Suprapubic skin (tissue), 4 donors: ENCODE data around the gene PBLD. TPM values are rescaled to one million over a fixed set of nuclear protein-coding genes. Genes with fewer than 3 reads are reported as not detected.
"Not testable (repeated sequence)": the region's sequence is repeated elsewhere in the genome, so short reads cannot be mapped to it uniquely, and the experiment has no call there.

Experiments used
- DNase-seq, 2 donors: peaks; one replicate each; pipeline ENCODE4 v3.0.0-alpha.2; 2019; ENCODE audit warnings: low spot score in 2 of 2
- H3K27ac ChIP-seq: fragments of 200-600 bp; sonication (generic); one replicate; pipeline ENCODE4 v1.5.1; 2019
- H3K27me3 ChIP-seq: fragments of 200-600 bp; sonication (generic); one replicate; pipeline ENCODE4 v1.5.1; 2019
- H3K36me3 ChIP-seq: fragments of 200-600 bp; sonication (generic); one replicate; pipeline ENCODE4 v1.5.1; 2019
- H3K4me1 ChIP-seq: fragments of 200-600 bp; sonication (generic); one replicate; pipeline ENCODE4 v1.5.1; 2019
- H3K4me3 ChIP-seq: fragments of 200-600 bp; sonication (generic); one replicate; pipeline ENCODE4 v1.5.1; 2019; ENCODE audit warnings: mild to moderate bottlenecking
- H3K9me3 ChIP-seq: fragments of 200-600 bp; sonication (generic); one replicate; pipeline ENCODE4 v1.5.1; 2019
- CTCF ChIP-seq, 2 donors: fragments of 200-600 bp in 1 of 2; fragments of 450-650 bp in 1 of 2; sonication (generic) in 1 of 2; IDR thresholded peaks; one replicate each; pipeline ENCODE4 v1.5.1; 2016 to 2019; ENCODE audit warnings: antibody characterized with exemption in 2 of 2, mild to moderate bottlenecking in 1 of 2, moderate library complexity in 1 of 2
- EP300 ChIP-seq: sonication (generic); formaldehyde crosslinking; IDR thresholded peaks from one replicate; pipeline ENCODE4 v1.6.1; 2017; ENCODE audit warnings: antibody characterized with exemption
- POLR2A ChIP-seq, 2 donors: fragments of 450-650 bp; IDR thresholded peaks; one replicate each; pipeline ENCODE4 v1.6.1; 2017; ENCODE audit warnings: antibody characterized with exemption in 2 of 2, mild to moderate bottlenecking in 2 of 2, moderate library complexity in 2 of 2
- POLR2AphosphoS5 ChIP-seq, 3 donors: sonication (generic); formaldehyde crosslinking; IDR thresholded peaks; one replicate each; pipeline ENCODE4 v1.6.1; 2017; ENCODE audit warnings: antibody characterized with exemption in 3 of 3
- WGBS: methylation state at CpG from one replicate; pipeline ENCODE4 v1.1.5; 2018; 5-methylcytosine and 5-hydroxymethylcytosine counted together
- total RNA-seq, 4 donors: library from RNA; depleted of rRNA; stranded (reverse); fragments of >200 nt; gene quantifications; one replicate each; pipeline ENCODE4 v1.1.0, GENCODE V29; 2016

PBLD gene
- total RNA-seq, 4 donors from 2014 or later: 1.4 to 4.0 (median 2.8) TPM

DNA sequence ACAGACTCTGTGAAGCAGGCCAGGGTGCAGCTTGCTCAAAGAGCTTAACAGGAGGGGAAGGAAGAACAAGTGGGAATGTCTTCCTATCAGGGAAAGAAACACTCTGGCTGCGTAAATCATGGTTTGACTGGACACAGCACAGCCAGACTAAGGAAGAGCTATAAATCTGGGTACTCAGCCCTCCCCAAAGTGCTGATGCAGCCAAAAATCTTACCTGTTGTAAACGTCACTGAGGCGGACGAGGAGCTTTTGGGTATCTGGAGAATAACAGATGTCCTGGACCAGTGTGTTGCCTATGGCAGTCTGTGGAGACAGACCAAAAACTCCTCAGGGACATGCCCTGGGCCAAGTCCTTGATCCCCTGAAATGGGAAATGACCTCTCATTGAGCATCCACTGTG, 44.0 kb downstream of the PBLD start:
- no peak overlapping the region for H3K27ac ChIP-seq
- no peaks in the 10 kb centered on the region for H3K9me3 ChIP-seq
- H3K36me3 ChIP-seq: no peaks in the 10 kb centered on the region
- H3K4me1 ChIP-seq: no peaks in the 10 kb centered on the region
- DNase-seq: no peak
- TF ChIP-seq EP300 (no peak), POLR2AphosphoS5 (IDR thresholded peaks at IDR 0.05) (no peak), CTCF (IDR thresholded peaks at IDR 0.05) (no peak), POLR2A (IDR thresholded peaks at IDR 0.05) (no peak)
- H3K4me3 ChIP-seq: no peak overlapping the region
- no peaks in the 10 kb centered on the region for H3K27me3 ChIP-seq
- 89% methylated on average over 4 of the region's 4 CpGs for WGBS

DNA sequence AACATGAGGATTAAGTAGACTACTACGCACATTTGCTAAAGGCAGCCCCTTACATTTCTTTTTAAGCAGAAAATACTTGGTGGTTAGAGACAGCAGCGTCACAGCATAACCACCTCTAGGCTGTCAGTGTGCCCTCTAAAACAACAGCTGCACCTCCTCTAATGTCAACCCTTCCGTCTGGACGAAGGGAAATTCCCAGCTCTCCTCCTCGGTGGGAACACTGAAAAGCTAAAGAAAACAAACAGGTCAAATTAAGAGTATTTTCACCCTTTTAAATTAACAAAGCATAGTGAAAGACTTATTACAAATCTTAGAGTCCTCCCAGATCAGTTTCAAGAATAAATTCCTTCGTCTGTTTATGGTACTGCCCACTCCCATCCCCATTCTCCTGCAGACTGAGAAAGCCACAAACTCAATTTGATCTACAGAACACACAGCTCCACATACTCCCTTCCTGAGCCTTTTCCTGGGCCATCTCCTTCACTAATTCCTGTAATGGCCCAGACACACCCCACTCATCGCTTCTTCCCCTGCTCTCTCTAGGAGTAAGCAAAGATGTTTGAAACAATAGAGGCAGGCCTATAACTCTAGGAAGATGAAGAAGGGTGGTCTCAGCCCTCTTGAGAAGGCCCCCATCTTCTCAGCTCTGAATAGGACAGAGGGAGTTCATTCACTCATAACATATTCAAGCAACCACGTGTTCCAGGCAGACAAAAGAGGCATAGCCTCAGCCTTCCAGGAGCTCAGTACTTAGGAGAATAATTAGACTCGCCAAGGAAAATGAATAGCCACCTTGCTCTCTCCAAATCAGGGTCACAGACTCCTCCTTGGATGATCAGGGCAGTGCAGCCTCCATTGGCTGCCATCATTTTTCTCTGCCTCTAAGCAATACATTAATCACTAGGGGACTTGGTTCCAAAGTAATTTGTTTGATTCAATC, 48.4 kb downstream of the PBLD start:
- no peak overlapping the region for H3K27ac ChIP-seq
- H3K27me3 ChIP-seq: no peaks in the 10 kb centered on the region
- no peaks in the 10 kb centered on the region for H3K36me3 ChIP-seq
- WGBS: 83% methylated on average over 9 of the region's 9 CpGs
- H3K9me3 ChIP-seq: no peaks in the 10 kb centered on the region
- DNase-seq: no peak
- no peak for TF ChIP-seq EP300
- no peak for TF ChIP-seq POLR2AphosphoS5 (IDR thresholded peaks at IDR 0.05)
- no peak for TF ChIP-seq POLR2A (IDR thresholded peaks at IDR 0.05)
- TF ChIP-seq CTCF (IDR thresholded peaks at IDR 0.05): no peak
- H3K4me1 ChIP-seq: no peaks in the 10 kb centered on the region
- H3K4me3 ChIP-seq: no peak overlapping the region

- DNase-seq: no peak
- no peak for TF ChIP-seq POLR2A (IDR thresholded peaks at IDR 0.05)
- WGBS: 93% methylated on average over 4 of the region's 4 CpGs
- Histone ChIP-seq H3K27me3 (no peaks in the 10 kb centered on the region), H3K27ac (no peak overlapping the region), H3K36me3 (no peaks in the 10 kb centered on the region), H3K9me3 (no peaks in the 10 kb centered on the region), H3K4me1 (no peaks in the 10 kb centered on the region), H3K4me3 (no peak overlapping the region)
These were observed 52.0 kb downstream of the PBLD start for GRCh38 chr10:68280758-68281157.

DNA sequence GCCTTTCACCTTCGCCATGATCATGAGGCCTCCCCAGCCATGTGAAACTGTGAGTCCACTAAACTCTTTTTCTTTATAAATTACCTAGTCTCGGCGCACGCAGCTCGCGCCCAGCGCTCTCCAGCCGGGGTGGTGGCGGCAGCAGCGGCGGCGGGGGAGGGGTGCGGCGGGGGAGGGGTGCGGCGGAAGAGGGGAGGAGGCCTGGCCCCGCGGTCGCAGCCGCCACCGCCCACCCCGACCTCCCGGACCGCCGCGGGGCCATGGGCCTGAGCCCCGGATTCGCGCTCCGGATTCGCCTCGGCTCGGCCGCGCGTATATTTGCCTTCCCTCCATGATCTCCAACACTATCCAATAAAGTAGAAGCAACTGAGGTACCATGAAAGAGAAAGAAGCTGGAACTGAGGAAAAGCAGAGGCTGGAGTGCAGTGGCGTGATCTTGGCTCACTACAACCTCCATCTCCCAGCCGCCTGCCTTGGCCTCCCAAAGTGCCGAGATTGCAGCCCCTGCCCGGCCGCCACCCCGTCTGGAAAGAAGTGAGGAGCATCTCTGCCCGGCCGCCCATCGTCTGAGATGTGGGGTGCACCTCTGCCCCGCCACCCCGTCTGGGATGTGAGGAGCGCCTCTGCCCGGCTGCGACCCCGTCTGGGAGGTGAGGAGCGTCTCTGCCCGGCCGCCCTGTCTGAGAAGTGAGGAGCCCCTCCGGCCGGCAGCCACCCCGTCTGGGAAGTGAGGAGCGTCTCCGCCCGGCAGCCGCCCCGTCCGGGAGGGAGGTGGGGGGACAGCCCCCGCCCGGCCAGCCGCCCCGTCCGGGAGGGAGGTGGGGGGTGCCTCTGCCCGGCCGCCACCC, 53.6 kb downstream of the PBLD start:
- not testable (repeated sequence) for H3K27me3 ChIP-seq, H3K27ac ChIP-seq, H3K9me3 ChIP-seq, H3K4me3 ChIP-seq, H3K4me1 ChIP-seq, H3K36me3 ChIP-seq, DNase-seq
- WGBS: 96% methylated on average over 66 of the region's 70 CpGs

DNA sequence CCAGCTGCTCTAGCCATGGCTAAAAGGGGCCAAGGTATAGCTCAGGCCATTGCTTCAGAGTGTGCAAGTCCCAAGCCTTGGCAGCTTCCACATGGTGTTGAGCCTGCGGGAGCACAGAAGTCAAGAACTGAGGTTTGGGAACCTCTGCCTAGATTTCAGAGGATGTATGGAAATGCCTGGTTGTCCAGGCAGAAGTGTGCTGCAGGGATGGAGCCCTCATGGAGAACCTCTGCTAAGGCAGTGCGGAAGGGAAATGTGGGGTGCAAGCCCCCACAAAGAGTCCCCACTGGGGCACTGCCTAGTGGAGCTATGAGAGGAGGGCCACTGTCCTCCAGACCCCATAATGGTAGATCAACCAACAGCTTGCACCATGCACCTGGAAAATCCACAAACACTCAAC, 54.9 kb downstream of the PBLD start:
- H3K36me3 ChIP-seq, H3K27me3 ChIP-seq, DNase-seq, H3K9me3 ChIP-seq, H3K4me3 ChIP-seq, H3K27ac ChIP-seq, H3K4me1 ChIP-seq: not testable (repeated sequence)
- WGBS: 100% methylated on average over 2 of the region's 2 CpGs

GRCh38 chr10:68276224-68276623, 56.5 kb downstream of the PBLD start:
- Histone ChIP-seq H3K27ac (no peak overlapping the region), H3K4me1 (no peaks in the 10 kb centered on the region), H3K4me3 (no peak overlapping the region), H3K9me3 (no peaks in the 10 kb centered on the region), H3K36me3 (no peaks in the 10 kb centered on the region), H3K27me3 (no peaks in the 10 kb centered on the region)
- no peak for DNase-seq
- TF ChIP-seq CTCF (IDR thresholded peaks at IDR 0.05): no peak
- no peak for TF ChIP-seq POLR2AphosphoS5 (IDR thresholded peaks at IDR 0.05)
- no peak for TF ChIP-seq EP300
- no peak for TF ChIP-seq POLR2A (IDR thresholded peaks at IDR 0.05)
